Peyer's patch (tissue), 4 donors: ENCODE data around the gene FAM20C. TPM values are rescaled to one million over a fixed set of nuclear protein-coding genes. Genes with fewer than 3 reads are reported as not detected.

Source experiments
- DNase-seq, 3 donors: peaks; one replicate each; pipeline ENCODE4 v3.0.0-alpha.2; 2017 to 2019
- H3K27ac ChIP-seq, 4 donors: fragments of 200-600 bp; sonication (generic); one replicate each; pipeline ENCODE4 v1.5.1; 2016 to 2019
- H3K27me3 ChIP-seq, 2 donors: fragments of 200-600 bp; sonication (generic); one replicate each; pipeline ENCODE4 v1.5.1; 2019
- H3K36me3 ChIP-seq, 3 donors: fragments of 200-600 bp; sonication (generic); one replicate each; pipeline ENCODE4 v1.5.1; 2016 to 2019
- H3K4me1 ChIP-seq, 4 donors: fragments of 200-600 bp; sonication (generic); one replicate each; pipeline ENCODE4 v1.5.1; 2016 to 2019
- H3K4me3 ChIP-seq, 4 donors: fragments of 200-600 bp; sonication (generic); 1 replicate in 3 of 4; 2 replicates in 1 of 4; pipeline ENCODE4 v1.5.1; 2016 to 2019; ENCODE audit warnings: mild to moderate bottlenecking in 1 of 4
- H3K9me3 ChIP-seq, 4 donors: fragments of 200-600 bp; sonication (generic); one replicate each; pipeline ENCODE4 v1.5.1; 2016 to 2019; ENCODE audit warnings: mild to moderate bottlenecking in 1 of 4
- POLR2A ChIP-seq, 2 donors: fragments of 450-650 bp; IDR thresholded peaks; one replicate each; pipeline ENCODE4 v1.5.1; 2017; ENCODE audit warnings: antibody characterized with exemption in 2 of 2, mild to moderate bottlenecking in 2 of 2, moderate library complexity in 2 of 2
- total RNA-seq, 4 donors: library from RNA; depleted of rRNA; stranded (reverse); fragments of >200 nt; gene quantifications; one replicate each; pipeline ENCODE4 v1.1.0, GENCODE V29; 2016
- TF ChIP-seq, protein P1 (sequence below), 6 experiments: fragments of 450-650 bp in 4 of 6; fragments of 200-600 bp in 2 of 6; sonication (generic) in 1 of 6; IDR thresholded peaks; one replicate each; pipeline ENCODE4 v1.5.1; 2017 to 2019; ENCODE audit warnings: antibody characterized with exemption in 6 of 6, mild to moderate bottlenecking in 3 of 6, moderate library complexity in 1 of 6

FAM20C gene
- total RNA-seq, 4 donors from 2014 or later, result 46.4 to 66.0 (median 53.8) TPM

DNA sequence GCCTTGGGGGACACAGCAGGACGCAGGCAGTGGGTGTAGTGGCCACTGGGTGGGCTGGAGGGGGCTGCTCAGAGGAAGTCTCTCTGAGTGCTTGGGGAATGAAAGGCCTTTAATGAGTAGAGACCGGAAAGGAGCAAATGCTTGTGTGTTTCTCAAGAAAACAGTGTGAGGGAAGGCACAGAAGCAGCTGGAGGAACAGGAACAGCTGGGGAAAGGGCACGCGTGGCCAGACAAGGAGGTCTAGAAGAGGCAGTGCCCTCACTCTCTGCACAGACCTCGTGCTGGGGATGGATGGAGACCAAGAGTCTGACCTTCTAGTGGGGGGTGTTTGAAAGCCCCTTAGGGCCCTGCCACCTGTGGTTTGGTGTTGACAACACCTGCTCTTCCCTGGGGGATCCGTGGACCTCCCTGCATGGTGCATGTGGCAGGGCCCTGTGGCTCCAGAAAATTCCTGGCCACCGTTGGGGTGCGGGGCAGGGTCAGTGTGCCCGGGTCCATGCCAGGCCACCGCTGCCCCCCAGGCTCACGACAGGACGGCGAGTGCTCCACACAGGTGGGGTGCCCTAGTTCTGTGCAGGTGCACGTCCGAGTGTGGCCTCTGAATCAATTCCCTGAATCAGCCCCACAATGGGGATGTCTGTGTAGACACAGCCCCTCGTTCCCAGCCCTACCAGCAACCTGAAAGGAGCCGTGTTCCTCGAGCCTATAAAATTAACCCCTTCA lies 25.9 kb upstream of the FAM20C start:
- no peaks in the 10 kb centered on the region for H3K27me3 ChIP-seq
- peaks cover 0 to 25% (median 0%) of the 10 kb centered on the region in 4 donors for H3K4me1 ChIP-seq
- TF ChIP-seq, protein P1, sequence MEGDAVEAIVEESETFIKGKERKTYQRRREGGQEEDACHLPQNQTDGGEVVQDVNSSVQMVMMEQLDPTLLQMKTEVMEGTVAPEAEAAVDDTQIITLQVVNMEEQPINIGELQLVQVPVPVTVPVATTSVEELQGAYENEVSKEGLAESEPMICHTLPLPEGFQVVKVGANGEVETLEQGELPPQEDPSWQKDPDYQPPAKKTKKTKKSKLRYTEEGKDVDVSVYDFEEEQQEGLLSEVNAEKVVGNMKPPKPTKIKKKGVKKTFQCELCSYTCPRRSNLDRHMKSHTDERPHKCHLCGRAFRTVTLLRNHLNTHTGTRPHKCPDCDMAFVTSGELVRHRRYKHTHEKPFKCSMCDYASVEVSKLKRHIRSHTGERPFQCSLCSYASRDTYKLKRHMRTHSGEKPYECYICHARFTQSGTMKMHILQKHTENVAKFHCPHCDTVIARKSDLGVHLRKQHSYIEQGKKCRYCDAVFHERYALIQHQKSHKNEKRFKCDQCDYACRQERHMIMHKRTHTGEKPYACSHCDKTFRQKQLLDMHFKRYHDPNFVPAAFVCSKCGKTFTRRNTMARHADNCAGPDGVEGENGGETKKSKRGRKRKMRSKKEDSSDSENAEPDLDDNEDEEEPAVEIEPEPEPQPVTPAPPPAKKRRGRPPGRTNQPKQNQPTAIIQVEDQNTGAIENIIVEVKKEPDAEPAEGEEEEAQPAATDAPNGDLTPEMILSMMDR (IDR thresholded peaks at IDR 0.05), result no peak
- no peak for TF ChIP-seq POLR2A (IDR thresholded peaks at IDR 0.05)
- H3K27ac ChIP-seq, result peak overlapping the region in 2 of 4 donors; percentile 50 to 59
- H3K36me3 ChIP-seq, result no peaks in the 10 kb centered on the region
- no peak for DNase-seq
- no peaks in the 10 kb centered on the region for H3K9me3 ChIP-seq
- H3K4me3 ChIP-seq, result no peak overlapping the region

DNA sequence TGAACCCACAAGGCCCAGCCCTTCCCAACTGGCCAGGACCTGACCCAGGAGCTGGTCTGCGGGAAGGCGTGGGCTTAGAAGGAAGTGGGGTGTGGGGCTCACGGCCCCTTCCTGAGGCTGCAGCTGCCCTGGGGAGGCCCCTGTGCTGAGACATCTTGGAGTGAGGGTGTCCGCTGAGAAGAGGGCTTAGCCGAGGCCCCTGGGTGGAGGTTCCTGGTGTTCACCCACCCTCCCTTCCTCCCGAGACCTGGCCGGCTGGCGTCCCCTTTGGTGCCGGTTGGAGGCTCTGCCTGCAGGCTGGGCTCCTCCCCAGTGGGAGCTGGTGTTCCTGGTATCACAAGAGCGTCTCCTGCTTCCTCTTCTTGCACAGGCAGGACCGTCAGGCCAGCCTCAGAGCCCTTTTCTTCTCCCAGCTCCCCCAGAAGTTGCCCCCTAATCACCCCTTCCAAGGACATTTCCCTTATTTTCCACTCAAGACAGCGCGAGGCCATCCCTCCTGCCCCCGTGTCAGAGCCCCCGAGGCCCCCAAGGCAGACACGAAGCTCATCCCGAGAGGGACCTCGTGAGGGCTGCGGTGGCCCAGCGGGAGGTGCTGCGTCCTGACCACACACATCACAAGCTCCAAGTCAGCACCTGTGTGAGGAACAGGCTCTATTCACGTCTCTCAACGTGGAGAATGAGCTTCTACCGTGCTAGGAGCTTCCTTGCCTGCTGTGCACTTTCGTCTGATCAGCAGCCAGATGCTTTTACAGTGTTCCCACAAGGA lies 25.1 kb upstream of the FAM20C start:
- no peak for TF ChIP-seq POLR2A (IDR thresholded peaks at IDR 0.05)
- TF ChIP-seq, protein P1 (IDR thresholded peaks at IDR 0.05), result no peak
- DNase-seq, result no peak
- Histone ChIP-seq H3K36me3 (no peaks in the 10 kb centered on the region), H3K4me1 (peaks cover 0 to 25% (median 0%) of the 10 kb centered on the region in 4 donors), H3K27ac (peak overlapping the region in 1 of 4 donors; percentile 59), H3K4me3 (no peak overlapping the region), H3K27me3 (no peaks in the 10 kb centered on the region), H3K9me3 (no peaks in the 10 kb centered on the region)

DNA sequence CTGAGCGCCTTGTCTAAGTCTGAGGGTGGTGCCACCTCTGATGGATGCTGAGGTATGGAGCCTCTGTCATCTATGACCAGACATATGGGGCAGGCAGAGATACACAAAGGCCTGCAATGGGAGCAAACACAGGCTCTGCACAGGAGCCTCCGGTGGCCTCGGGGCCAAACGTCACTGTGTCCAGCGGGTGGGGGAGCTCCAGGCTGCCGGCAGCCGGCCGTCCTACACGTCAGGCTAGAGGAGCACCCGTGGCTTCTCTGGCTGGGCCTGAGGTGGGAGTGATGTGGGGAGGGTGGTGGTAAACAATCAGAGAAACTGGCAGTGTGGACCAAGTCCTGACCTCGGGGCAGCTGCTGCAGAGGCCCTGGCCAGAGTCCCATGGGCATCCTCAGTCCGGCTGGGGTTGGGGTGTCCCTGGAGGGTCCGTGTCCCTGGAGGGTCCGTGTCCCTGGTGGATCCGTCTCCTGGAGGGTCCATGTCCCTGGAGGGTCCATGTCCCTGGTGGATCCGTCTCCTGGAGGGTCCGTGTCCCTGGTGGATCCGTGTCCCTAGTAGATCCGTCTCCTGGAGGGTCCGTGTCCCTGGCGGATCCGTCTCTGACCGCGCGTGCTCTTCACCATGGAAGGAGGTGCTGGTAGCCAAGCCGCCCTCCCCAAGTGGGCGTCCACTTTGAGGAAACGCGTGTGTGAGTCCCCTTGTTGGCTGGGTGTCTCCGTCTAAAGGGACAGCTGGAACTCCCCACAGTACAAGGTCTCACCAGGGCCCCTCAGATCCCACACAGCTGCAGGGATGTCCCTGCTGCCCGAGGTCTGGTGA lies 24.2 kb upstream of the FAM20C start:
- Histone ChIP-seq H3K4me3 (no peak overlapping the region), H3K27ac (no peak overlapping the region), H3K36me3 (no peaks in the 10 kb centered on the region), H3K9me3 (no peaks in the 10 kb centered on the region), H3K27me3 (no peaks in the 10 kb centered on the region), H3K4me1 (peaks cover 0 to 25% (median 0%) of the 10 kb centered on the region in 4 donors)
- TF ChIP-seq POLR2A (IDR thresholded peaks at IDR 0.05), result no peak
- TF ChIP-seq, protein P1 (IDR thresholded peaks at IDR 0.05), result no peak
- DNase-seq, result no peak

DNA sequence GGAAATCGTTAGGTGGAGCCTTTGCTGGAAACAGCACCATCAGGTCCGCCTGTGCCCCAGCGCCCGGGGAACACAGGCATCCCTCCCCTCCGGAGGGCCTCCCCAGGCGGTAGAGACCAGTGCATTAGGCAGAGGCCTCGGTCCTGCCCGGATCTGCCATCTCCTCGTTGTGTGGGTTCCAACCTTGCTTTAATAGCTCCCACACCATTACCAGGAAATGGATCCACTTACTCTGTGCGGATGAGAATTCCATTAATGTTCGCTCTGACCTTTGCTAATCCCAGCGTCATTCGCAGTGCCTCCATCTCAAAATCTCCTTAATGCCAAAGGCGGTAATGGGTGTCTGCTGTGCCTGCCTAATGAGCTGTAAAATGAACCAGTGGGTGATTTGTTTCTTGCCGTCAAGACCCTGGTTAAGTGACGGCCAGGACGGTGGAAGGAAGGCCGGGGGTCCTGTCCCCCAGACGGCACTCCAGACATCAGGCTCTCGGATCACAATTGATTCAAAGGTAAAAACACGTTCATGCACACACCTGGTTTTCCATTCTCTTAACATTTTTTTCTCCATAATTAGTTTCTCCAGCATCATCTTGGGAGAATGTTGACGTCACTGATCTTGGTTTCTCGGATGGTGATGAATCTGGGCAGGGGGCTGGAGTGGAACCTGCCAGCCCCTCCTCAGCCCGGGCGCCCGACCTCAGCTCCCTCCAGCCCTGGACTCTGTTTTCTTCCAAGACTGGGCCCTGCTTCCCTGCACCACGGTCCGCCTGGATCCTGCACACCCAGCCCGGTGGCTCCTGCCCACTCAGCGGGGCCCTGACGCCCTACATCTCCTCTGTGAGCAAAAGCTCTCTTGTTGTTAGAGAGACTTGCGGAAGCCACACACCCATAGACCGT lies 22.8 kb upstream of the FAM20C start:
- H3K36me3 ChIP-seq, result no peaks in the 10 kb centered on the region
- H3K9me3 ChIP-seq, result no peaks in the 10 kb centered on the region
- peaks cover 0 to 22% (median 0%) of the 10 kb centered on the region in 4 donors for H3K4me1 ChIP-seq
- DNase-seq, result no peak
- H3K27me3 ChIP-seq, result no peaks in the 10 kb centered on the region
- H3K4me3 ChIP-seq, result no peak overlapping the region
- TF ChIP-seq POLR2A (IDR thresholded peaks at IDR 0.05), result no peak
- TF ChIP-seq, protein P1 (IDR thresholded peaks at IDR 0.05), result no peak
- no peak overlapping the region for H3K27ac ChIP-seq
